Activated CD4-positive, alpha-beta T cell treated with anti-CD3 and anti-CD28 coated beads for 24 hours (primary cell): ENCODE data around the gene TNS3.

Experiments
- DNase-seq, 2 donors: peaks; one replicate each; pipeline ENCODE4 v3.0.0-alpha.2; 2020; ENCODE audit warnings: low read depth in 2 of 2

TNS3 gene

DNA sequence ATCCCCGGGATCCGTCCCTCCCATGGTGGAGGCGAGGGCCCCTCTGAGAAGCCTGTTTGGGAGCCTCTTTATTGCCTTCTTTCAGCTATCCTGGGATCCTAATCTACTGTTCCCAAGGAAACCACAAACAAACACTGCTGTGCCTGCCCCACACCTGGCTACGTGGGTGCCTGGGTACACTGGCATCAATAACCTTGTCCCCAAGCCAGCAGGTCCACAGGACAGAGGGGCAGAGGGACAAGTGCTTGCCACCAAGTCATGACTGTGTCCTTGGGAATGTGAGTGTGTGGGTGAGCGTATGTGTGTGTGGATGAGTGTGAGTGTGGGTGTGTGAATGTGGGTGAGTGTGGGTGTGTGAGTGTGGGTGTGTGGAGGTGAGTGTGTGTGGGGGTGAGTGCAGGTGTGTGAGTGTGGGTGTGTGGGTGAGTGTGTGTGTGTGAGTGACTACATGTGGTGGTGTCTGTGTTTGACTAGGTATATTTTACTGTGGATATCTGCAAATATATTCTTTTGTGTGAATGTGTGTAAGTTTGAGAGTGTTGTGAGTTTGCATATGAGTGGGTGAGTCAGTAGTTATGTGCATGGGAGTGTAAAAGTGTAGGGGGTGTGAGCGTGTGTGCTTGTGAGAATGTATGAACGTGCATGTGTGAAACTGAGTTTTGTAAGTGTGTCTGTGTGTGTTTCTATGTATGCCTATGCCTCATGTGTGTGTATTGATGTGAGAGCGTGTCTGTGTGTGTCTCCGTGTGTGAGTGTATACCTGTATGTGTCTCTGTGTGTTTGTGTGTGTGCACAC, 96.1 kb downstream of the TNS3 start:
- DNase-seq = no peak

DNA sequence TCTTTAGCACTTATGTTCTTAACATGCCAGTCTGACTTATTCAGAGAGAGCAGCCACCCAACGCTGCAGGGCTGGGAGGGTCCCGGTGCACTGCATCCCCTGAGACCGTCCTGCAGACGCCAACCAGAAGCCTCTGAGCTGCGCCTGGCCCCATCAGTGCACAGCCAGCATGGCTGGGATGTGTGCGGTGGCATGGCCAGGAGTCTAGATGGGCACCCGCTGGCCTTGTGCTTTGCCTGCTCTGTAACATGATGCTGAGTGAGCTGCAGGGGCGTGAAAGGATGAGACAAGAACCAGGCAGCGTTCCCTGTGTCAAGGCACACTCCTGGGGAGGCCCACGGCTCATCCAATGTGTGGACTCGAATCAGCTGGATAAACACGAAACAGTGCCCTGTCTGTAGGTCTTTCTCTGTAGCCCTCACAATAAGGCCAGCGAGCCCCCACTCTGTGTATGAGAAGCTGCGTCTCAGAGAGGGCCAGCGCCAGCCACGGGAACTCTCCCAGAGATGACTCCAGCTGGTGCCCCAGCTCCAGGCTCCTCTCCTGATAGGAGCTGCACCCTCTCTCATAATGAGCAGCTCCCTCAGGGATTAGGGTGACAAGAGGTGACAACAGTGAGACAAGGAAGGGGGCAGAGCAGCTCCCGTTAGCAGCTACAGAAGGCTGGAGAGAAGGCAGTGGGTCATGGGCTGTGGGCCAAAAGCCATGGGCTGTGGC, 96.8 kb downstream of the TNS3 start:
- DNase-seq = no peak

DNA sequence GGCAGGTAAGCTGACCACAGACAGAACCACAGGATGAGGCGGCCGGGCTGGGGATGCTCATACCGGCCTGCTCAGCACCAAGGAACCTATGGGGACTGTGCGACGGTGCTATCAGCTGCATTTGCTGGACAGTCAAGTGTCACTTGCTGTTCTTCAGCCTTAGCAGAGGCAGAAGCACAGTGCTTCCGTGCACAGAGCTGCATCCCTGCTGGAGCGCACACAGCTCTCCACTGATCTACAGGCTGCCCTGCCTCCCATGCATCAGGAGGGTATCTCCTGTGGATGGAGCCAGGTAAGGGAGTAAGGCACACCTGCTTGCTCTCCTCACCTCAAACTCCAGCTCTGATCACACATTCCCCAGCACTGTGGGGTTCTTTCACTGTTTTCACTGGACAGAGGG, 97.5 kb downstream of the TNS3 start:
- no peak for DNase-seq

DNA sequence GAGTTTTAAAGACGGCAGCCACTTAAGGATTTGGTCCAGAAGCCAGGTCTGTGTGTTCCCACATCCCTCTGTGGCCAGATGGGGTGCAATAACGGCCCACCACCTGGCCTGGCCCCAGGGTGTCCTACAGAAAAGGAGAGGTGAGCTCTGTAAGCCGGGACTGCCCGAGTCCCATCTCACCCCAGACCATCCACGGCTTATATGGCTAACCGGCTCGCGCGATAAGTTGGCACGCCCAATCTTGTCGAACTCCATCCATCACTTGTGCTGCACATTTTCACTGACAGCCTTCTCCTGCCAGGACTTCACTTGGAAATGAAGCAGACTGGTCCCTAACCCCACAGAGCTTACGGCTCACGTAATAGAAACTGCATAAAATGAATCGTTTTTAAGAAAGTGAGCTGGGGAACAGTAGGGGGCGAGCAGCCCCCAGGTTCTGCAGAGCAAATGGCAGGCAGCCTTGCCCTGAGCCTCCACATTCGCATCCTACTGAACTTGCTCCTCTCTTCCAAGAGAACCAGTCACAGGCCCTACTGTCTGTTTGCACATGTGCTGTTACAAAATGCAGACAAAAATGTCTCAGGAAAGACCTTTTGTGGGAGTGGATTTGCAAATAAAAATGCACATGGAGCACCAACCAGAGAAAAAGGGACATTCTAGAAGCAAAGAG, 98.2 kb downstream of the TNS3 start:
- no peak for DNase-seq

DNA sequence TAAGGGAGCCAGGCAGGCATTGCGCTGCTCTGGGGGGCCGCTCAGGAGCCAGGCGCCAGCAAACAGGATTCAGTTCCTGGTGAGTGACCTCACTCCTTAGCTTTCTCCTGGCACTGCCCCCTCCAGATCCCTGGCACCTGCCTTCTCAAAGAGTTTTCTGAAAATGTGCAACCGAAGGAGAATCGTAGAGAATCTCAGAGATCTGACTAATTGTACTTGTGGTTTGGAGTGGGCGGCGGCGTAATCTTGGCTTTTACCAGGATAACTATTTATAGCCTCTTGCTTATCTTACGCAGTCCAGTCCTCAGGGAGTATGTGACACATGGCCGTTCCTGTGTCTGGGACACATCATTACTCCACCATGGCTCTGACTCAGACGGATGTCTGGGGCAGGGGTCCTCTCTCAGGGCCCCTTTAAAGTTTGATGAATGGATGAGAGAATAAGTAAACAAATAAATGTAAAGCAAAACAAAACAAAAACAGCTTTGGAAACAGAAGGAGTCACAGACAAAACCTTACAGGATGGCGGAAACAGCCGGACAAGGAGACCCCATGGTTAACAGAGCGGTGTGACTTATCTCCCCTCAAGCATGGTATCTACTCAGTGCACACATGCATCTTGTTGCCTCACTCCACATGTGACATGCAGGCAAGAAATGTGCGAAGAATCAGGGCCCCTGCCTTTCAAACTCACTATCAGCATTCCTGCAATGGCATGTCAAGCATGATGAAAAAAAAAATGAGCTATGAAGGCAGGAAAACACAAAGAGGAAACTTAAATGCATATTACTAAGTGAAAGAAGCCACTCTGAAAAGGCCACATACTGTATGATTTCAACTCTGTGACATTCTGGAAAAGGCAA, 99.7 kb downstream of the TNS3 start:
- DNase-seq = no peak

DNA sequence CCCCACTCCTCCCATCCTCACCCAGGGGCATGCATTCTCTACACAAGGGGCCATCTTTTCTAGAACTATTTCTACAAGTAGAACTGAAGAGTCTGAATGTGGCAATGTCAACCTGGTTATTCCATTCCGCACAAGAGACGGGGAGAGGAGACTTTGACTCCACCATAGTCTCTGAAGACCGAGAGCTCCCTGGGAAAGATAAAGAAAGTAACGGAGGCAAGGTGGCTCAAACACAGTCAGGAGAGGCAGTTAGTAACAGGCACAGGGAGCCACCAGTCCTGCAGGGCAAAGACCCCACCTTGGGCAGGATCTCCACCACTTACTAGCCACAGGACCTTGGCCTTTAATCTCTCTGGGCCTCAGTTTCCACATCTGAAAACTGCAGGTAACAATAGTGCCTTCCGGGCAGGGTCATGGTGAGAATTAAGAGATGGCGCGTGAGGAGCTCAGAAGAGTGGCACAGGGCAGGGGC, 100.3 kb downstream of the TNS3 start:
- no peak for DNase-seq

DNA sequence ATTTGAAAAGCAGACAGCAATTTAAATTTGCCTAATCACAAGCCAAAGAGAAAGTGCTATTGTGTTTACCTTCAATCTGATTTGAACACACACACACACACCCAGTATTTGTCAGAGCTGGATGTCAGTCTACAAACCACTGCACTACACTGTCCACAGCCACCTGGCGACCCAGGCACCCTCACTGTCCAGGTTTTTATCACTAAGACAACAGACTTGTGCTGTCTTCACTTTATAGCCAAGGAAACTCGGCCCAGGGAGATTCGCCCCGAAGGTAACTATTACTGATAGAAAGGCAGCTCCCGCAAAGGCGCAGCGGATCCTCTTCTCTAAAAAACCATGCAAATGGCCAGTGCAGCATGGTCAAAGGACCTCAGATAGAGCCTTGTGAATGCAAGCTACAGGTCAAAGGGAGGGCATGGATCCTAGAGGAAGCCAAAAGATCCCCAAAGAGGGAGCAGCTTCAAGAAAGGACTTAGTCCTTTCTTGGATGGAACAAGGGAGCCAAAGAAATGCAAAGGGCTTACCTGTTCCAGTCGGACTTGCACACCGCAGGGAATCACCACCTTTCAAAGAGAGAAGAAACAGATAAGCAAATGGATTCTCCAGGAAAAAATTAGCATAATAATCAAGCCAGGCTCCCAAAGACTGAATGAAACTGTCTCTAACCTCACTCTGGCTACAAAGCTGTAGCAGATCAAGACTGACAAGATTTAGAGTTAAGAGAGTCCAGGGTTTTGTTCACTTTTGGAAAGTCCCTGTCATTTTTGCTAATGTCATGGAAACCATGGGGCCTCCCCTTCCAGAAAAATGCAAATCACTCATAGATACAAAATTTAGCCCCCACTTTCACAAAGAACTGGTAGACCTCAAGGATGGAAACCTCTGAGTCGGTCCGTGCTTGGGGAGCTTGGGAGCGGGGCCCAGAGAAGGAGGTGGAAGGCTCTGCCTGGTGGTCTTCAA, 101.1 kb downstream of the TNS3 start:
- DNase-seq = no peak

DNA sequence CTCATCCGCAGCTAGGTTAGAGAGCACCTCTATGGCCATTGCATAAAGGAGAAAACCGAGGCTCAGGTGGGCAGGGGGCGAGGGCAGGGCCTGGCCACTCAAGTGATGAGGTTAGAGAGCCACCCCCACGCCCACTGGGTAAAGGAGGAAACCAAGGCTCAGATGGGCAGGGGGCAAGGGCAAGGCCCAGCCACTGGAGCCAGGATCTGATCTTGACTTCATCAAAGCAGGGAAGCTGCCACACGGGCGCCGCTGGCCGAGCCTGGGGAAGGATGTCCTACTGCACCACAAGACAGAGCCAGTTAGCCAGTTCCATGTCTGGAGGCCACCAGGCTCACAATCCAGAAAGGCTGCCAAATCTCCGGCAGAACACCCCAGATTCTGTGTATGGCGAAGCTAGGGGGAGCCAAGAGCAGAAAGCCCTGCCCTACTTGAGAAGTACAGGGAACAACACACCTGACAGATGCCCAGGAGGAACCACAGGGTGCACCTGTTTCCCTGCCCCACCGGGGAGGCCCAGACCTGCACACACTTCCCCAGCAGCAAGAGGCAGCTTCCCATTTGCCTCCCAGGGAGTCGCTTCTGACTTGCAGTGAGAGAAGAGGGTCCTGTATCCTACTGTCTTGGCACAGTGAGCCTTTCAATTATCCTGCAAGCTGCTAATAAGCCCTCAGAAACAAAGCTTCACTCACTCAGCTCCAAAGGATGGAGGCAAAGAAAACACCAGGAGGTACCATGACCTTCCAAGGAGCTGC, 101.9 kb downstream of the TNS3 start:
- no peak for DNase-seq

DNA sequence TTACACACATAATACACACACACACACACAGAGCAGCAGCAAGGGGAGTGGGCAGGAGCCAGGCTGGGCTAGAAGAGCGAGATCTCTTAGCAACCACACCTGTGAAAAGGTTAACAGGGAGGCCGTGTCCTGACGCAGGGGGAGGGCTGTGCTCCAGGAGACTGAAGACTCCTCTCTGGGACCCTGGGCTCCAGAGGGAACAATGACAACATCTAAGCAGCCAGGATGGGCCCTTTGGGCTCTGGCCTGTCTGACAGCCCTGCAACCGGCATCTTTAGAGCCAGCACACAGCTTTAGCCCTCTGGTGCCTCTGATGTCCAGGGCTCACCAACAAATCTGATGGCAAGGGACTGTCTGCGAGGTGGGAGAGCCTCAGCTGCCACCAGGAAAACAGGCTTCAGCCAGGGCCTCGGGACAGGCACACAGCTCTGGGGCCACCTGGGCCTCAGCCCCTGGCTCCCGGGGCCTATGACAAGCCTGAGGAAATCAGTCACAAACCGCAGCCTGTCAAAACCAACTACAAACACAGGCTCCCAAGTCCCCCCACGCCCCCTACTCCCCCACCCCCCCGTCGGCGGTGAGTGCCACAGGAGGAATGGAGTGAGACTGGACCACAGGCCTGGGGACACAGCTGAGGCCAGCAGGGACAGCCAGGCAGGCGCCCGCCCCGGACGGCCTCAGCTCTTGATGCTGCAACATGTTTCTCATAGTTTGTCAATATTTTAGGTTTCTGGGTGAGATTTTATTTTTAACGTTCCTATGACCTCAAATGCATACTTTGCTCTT, 102.8 kb downstream of the TNS3 start:
- no peak for DNase-seq

DNA sequence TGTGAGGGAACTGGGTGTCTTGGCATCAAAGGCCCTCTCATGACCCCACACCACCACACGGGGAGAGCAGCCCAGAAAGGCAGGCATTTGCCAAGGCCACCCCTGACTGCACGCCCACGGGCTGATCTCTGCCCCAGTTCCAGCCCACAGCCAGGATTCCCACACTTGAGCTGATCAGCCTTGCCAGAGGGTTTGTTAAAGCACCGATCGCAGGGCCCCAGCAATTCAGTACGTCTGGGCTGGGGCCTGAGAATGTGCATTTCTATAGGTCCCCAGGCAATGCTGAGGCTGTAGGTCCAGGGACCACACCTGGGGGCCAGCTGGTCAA, 103.9 kb downstream of the TNS3 start:
- DNase-seq = no peak

DNA sequence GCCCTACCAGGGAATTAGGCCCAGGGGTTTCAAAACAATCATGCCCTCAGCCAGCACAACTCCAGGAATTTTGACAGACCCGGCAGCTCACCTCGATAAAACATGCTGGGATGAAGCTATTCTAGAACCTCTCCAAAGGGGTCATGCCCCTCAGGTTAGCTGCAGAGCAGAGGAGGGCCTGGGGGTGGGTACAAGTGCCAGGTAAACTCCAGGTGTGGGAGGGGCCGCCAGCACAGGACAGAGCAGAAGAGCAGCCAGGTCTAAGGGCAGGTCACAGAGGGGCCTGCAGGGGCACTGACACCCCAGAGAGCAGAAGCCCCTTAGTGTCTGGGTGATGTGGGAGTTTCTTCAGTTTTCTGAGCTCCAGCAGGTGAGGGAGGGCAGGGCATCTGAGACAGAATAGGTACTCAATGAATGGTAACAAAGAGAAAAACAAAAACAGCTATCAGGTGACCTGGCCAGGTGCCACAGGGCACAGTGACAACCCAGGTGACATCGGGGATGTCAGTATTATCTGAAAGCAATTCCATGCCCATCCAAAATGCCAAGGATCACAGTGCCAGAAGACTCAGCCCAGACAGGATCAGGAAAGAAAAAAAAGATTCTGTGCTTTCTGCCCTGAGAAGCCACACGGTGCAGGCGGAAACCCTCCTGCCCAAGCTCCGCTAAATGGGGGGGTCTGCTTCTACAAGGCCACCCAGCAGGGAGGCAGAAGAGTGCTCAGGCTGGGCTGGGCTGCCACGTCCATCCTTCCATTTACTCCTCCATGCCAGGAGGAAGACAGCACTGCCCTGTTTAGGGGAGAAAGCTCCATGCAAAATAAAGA, 104.5 kb downstream of the TNS3 start:
- DNase-seq = no peak

DNA sequence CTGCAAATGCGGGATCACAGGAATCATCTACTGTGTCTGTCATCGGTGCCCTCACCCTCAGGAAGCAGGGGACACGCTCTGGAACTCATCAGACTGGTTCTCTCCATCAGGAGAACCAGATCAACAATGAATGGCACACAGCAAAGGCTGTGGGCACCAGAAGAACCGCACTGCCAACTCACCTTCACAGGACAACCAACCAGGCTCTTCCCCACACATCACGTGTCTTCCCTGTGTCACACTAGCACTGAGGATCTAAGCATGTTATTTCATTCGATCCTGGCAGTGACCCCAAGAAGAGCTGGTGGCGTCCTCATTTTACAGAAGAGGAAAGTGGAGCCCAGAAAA, 106.1 kb downstream of the TNS3 start:
- DNase-seq = no peak

DNA sequence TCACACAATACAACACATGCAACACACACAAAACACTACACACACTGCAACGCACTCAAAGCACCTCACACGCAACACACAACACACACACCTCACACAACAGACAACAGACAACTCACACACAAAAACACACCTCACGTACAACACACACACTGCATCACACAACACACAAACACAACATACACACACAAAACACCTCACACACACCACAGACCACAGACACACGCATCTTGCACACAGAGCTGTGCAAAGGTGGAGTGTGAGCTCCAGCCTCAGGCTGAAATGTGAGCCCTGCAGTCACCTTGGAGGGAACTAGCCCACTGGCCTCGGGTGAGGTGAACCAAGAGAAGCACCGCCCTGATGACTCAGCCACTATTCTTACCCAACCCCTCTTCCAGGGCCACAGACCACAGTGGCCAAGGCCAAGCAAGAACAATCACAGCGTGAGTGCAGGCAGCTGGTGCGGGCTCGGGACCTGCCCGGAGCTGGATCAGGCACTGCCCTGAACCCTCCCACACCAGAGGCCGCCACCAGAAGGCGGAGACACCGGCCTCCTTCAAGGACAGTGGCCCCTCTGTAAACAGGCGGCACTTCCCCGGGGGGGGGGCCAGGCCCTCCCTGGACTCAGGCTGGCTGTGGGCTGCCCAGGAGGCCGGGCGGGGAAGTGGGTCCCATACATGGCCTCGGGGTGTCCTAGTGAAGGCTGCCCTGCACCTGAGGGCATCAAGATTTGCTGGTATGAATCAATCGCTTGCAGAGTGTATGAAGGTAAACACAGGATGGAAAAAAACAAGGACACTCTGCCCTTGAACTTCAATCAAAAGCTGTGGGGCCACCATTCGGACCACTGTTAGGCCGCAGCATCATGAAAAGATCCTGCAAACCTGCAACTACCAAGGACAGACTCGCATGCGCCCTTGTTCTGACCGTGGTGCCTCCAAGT, 106.7 kb downstream of the TNS3 start:
- DNase-seq = no peak

DNA sequence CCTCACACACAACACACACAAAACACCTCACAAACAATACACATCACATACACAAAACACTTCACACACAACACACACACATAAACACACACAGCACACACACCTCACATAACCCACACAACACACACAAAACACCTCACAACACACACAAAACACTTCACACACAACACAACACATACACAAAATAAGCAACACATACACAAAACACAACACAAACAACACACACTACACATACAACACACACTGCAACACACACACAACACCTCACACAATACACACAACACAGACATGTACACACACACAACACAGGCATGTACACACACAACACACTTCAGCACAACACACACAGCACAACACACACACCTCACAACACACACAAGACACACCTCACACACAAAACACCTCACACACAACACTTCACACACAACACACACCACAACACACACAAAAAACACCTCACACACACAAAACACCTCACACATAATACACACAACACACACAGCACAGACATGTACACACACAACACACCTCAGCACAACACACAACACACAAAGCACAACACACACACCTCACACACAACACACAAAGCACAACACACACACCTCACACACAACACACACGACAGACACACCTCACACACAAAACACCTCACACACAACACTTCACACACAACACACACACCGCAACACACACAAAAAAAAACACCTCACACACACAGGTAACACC, 107.5 kb downstream of the TNS3 start:
- DNase-seq = no peak

DNA sequence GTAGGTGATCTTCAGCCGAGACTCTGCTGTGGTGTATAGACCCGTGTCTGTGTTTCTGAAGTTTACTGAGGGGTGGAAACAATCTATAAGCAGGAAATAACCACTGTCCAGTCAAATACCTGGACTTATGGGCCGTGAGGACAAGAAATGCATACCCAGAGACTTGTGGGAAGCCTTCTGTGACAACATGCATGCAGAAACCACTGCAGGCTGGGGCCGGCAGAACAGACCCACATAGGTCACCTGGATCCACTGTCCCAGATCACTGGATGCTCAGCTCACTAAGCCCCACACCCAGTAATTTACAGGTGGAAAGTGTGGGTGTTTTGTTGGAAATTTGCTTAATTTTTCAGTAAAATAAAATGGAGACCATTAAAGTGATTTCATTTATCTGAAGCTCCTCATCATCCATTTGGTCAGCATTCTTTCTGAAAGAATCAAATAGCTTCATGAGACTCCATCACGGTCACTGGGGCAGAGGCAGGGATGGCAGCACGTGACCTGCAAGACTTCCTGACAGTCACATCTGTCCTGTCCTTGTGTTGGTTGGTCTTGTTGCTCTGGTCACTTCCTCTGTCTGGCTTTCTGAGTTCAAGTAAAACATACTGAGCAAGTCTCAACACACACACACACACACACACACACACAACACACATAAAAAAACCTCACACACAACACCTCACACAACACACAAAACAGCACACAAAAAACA, 108.3 kb downstream of the TNS3 start:
- DNase-seq = no peak
